GM18507 (cell line): ENCODE results near the gene KBTBD6.
"Not testable (repeated sequence)": the region's sequence is repeated elsewhere in the genome, so short reads cannot be mapped to it uniquely, and the experiment has no call there.

Source experiments
- DNase-seq: peaks from one replicate; pipeline ENCODE4 v3.0.0; 2011; ENCODE audit warnings: low read depth; ENCODE audit not compliant: insufficient read length; ENCODE audit errors: extremely low spot score
- FAIRE-seq: peaks from 2 replicates; lab custom pipeline; 2011; peaks lifted over from hg19 to GRCh38; lab: Jason Lieb, UNC

KBTBD6 gene

GRCh38 chr13:41137951-41138350 is 5.3 kb upstream of the KBTBD6 start:
- FAIRE-seq (no peak), DNase-seq (no peak)

- FAIRE-seq, result no peak
These were observed 4.6 kb upstream of the KBTBD6 start for GRCh38 chr13:41137241-41137640.

GRCh38 chr13:41136396-41137031 is 3.9 kb upstream of the KBTBD6 start:
- FAIRE-seq (no peak), DNase-seq (no peak)

More at GRCh38 chr13:41137241-41137640, 4.6 kb upstream of the KBTBD6 start:
- no peak for DNase-seq

- DNase-seq, result no peak
- no peak for FAIRE-seq
These were observed 1.3 kb upstream of the KBTBD6 start for GRCh38 chr13:41133951-41134350.

- FAIRE-seq, DNase-seq: not testable (repeated sequence)
These were observed 716 bp downstream of the KBTBD6 start for GRCh38 chr13:41131660-41132511.

- peak; percentile 24 for FAIRE-seq
These were observed 1.4 kb downstream of the KBTBD6 start for GRCh38 chr13:41131189-41131588.

GRCh38 chr13:41130356-41130755 is 2.2 kb downstream of the KBTBD6 start:
- no peak for DNase-seq
- no peak for FAIRE-seq

More at GRCh38 chr13:41131189-41131588, 1.4 kb downstream of the KBTBD6 start:
- DNase-seq, result not testable (repeated sequence)

GRCh38 chr13:41127701-41128100 is 4.9 kb downstream of the KBTBD6 start:
- no peak for DNase-seq

GRCh38 chr13:41122838-41123237 is 9.8 kb downstream of the KBTBD6 start:
- DNase-seq, result no peak
- FAIRE-seq, result no peak

More at GRCh38 chr13:41127701-41128100, 4.9 kb downstream of the KBTBD6 start:
- no peak for FAIRE-seq

GRCh38 chr13:41117869-41118268 is 14.7 kb downstream of the KBTBD6 start:
- DNase-seq, result no peak
- no peak for FAIRE-seq

GRCh38 chr13:41111454-41111853 is 21.1 kb downstream of the KBTBD6 start:
- no peak for FAIRE-seq

GRCh38 chr13:41107584-41108014 is 25.0 kb downstream of the KBTBD6 start:
- no peak for FAIRE-seq
- DNase-seq, result no peak

More at GRCh38 chr13:41111454-41111853, 21.1 kb downstream of the KBTBD6 start:
- DNase-seq, result no peak

- DNase-seq, result no peak
These were observed 25.5 kb downstream of the KBTBD6 start for GRCh38 chr13:41107104-41107571.

GRCh38 chr13:41099986-41100385 is 32.6 kb downstream of the KBTBD6 start:
- no peak for FAIRE-seq
- DNase-seq, result no peak

More at GRCh38 chr13:41107104-41107571, 25.5 kb downstream of the KBTBD6 start:
- FAIRE-seq, result no peak

GRCh38 chr13:41098761-41099160 is 33.8 kb downstream of the KBTBD6 start:
- DNase-seq, result no peak
- FAIRE-seq, result no peak

- not testable (repeated sequence) for DNase-seq, FAIRE-seq
These were observed 36.9 kb downstream of the KBTBD6 start for GRCh38 chr13:41095681-41096080.

GRCh38 chr13:41085961-41086585 is 46.5 kb downstream of the KBTBD6 start:
- DNase-seq, result no peak
- FAIRE-seq, result no peak

- FAIRE-seq, result no peak
- DNase-seq, result no peak
These were observed 52.9 kb downstream of the KBTBD6 start for GRCh38 chr13:41079725-41080124.
